Activated T-cell treated with anti-CD3 and anti-CD28 coated beads for 48 hours (primary cell): ENCODE measurements around the gene FCER1G.
"Not testable (repeated sequence)": the region's sequence is repeated elsewhere in the genome, so short reads cannot be mapped to it uniquely, and the experiment has no call there.

Experiments used
- DNase-seq: peaks from one replicate; pipeline ENCODE4 v3.0.0-alpha.2; 2020; ENCODE audit warnings: low read depth

FCER1G gene

GRCh38 chr1:161233102-161233501 is 18.0 kb downstream of the FCER1G start:
- no peak for DNase-seq

- DNase-seq: no peak
Observed at GRCh38 chr1:161235957-161236775, 21.1 kb downstream of the FCER1G start.

- no peak for DNase-seq
Observed at GRCh38 chr1:161238039-161238473, 23.0 kb downstream of the FCER1G start, which contains the start of gene NR1I3. Gene NR1I3, minus strand, starts transcription at chr1:161238203. Its CDS starts 1,638 bp downstream, at chr1:161236565.

GRCh38 chr1:161241682-161242081 is 26.6 kb downstream of the FCER1G start:
- DNase-seq: no peak

GRCh38 chr1:161242313-161242712 is 27.2 kb downstream of the FCER1G start:
- DNase-seq: no peak

- no peak for DNase-seq
Observed at GRCh38 chr1:161244888-161245287, 29.8 kb downstream of the FCER1G start.

- DNase-seq: not testable (repeated sequence)
Observed at GRCh38 chr1:161250100-161250499, 35.0 kb downstream of the FCER1G start.

- no peak for DNase-seq
Observed at GRCh38 chr1:161250829-161251228, 35.7 kb downstream of the FCER1G start.

DNA sequence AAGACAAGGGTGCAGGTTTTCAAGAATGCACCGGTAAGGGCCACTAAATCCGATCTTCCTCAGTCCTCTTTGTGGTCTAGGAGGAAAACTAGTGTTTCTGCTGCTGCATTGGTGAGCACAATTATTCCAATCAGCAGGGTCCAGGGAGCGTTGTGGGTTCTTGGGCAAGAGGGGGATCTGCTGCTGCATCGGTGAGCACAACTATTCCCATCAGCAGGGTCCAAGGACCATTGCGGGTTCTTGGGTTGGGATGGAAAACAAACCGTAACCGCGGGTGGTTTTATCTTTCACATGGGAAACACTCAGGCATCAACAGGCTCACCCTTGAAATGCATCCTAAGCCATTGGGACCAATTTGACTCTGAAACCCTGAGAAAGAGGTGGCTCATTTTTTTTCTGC is 36.5 kb downstream of the FCER1G start:
- DNase-seq: no peak

GRCh38 chr1:161255302-161255701 is 40.2 kb downstream of the FCER1G start:
- not testable (repeated sequence) for DNase-seq

DNA sequence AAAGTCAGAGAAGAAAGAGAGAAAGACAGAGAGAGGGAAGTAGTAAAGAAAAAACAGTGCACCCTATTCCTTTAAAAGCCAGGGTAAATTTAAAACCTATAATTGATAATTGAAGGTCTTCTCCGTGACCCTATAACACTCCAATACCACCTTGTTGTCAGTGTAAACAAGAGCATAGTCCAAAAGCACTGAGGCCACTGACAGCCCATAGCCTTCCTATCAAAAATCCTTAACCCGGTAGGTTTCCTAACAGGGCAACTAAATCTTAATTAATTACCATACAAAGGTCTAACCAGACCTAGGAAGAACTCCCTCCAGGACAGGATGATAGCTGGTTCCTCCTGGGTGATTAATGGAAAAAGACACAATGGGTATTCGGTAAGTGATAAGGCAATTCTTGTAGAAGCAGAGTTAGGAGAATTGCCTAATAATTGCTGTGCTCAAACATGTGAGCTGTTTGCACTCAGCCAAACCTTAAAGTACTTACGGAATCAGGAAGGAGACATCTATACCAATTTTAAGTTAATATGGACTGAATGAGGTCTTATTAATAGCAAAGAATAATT is 40.9 kb downstream of the FCER1G start:
- DNase-seq: not testable (repeated sequence)

DNA sequence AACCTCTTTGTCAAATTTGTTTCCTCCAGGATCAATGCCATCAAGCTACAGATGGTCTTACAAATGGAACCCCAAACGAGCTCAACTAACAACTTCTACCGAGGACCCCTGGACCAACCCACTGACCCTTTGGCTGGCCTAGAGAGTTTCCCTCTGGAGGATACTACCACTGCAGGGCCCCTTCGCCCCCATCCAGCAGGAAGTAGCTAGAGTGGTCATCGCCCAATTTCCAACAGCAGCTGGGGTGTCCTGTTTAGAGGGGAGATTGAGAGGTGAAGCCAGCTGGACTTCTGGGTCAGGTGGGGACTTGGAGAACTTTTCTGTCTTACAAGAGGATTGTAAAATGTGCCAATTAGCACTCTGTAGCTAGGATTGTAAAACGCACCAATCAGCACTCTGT is 42.0 kb downstream of the FCER1G start:
- not testable (repeated sequence) for DNase-seq

DNA sequence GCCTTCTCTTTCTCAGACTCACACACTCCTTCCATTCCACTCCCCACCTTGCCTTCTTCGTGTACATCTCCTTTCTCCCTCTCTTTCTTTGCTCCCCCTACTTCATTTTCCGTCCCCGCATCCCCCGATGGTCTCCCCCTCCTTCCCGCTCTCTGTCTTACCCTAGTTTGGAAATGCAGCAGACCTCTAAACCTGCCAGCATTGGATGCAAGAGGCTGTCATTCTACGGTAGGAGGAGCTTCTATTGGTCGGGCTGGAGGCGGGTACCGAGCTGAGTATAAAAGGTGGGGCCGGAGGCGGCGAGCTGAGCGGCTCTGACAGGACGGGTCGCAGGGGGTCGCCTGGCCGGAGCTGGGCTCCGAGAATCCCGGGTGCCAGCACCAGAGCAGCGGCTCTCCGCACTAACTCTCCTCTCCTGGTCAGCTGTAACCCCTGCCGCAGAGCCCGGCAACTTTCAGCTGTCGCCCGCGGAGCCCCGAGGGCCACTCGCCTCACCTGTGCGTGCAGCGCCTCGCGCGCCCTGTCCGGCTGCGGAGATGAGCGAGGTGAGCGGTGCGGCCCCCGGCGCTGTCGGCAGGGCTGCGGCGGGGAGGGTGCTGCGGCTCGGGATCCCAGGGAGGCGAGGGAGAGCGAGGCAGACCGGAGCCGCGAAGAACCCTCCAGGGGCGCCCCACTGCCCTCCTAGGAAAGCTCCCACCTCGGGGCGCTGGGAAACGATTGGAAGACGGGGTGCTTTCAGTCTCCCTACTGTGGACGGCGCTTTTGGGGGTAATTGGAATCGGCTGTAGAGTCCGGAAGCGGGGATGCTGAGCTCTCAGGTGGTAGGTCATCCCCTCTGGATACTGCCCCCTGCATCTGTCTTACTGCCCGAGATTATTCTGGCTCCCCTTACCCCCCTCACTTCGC is 43.6 kb downstream of the FCER1G start, which contains the start of gene PCP4L1:
Gene PCP4L1, plus strand, starts transcription at position 307 of the 906 bp plus-strand sequence. Its CDS starts 230 bp downstream, at position 537.
- DNase-seq: peak; percentile 41

GRCh38 chr1:161259345-161259702 is 44.2 kb downstream of the FCER1G start:
- no peak for DNase-seq

- DNase-seq: no peak
Observed at GRCh38 chr1:161259765-161260164, 44.7 kb downstream of the FCER1G start.

GRCh38 chr1:161260376-161261260 is 45.5 kb downstream of the FCER1G start:
- no peak for DNase-seq

DNA sequence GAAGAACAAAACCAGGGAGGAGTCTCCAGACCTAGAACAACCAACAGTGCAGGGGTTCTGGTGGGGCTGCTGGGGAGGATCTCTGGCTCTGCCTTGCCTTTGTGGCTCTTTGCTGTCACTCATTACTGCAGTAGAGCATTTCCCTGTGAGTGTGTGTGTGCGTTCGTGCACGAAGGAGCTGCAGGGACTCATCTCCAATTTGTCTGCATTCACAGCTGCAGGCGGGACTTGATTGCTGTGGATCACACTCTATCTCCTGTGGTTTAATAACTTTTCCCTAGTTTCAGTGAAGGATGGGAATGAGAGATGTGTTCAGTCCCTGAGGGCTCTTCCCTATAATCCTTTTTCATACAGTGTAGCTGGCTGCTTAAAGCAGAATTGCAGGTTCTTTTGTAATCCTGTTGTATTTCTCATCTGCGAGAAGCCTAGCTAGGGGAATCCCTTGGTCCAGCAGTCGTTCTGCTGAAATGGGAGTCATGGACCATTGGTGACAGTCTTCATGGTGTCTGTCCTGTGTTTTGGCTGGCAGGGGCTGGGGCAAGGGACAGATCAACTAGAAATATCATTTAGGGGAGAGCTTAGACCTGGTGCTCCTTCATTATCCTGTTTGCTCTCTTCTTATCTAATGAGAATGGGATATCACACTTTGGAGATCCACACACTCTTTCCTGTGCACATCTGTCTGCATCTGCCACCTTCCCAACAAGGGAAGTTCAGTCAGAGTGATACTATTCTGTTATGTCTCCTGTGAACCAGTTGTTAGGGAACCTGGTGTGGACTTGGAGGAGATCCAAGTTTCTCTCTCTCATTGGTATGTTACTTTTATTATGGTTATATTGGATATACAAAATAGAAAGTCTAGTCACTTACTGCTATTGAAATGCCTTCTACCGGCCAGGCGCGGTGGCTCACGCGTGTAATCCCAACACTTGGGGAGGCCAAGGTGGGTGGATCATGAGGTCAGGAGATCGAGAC is 46.5 kb downstream of the FCER1G start:
- DNase-seq: no peak

GRCh38 chr1:161265305-161265704 is 50.2 kb downstream of the FCER1G start:
- DNase-seq: no peak

- no peak for DNase-seq
Observed at GRCh38 chr1:161266202-161266601, 51.1 kb downstream of the FCER1G start.

DNA sequence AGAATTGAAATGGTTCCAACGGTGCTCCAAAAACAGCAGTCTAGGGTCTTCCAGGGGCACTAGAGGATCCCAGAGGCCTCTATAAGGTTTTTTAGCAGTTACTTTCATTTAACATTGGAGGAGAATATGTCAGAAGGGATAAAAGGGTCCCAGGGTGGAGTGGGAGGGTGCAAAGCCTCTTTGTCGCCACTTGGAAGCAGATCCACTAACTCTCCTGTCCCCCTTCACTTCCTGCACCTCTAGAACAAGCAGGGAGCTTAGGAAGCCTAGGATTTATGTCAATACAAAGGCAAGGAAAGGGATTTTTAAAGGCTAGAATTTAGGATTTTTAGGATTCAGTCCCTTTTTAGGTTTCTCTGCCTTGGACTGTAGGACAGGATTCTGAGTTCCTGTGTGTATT is 51.7 kb downstream of the FCER1G start:
- no peak for DNase-seq
